K562 (cell line): ENCODE data around the gene ZNF474. TPM values are rescaled to one million over a fixed set of nuclear protein-coding genes. Genes with fewer than 3 reads are reported as not detected.

ENCODE experiments used
- BCL6 ChIP-seq: fragments of 250-450 bp; sonication (Bioruptor Pico); IDR thresholded peaks from 2 replicates; pipeline ENCODE4 v1.4.0; 2020
- CREBBP ChIP-seq: IDR thresholded peaks from one replicate; pipeline ENCODE4 v1.6.1; 2012; ENCODE audit warnings: low read depth, mild to moderate bottlenecking, control low read depth, inconsistent platforms, low read length
- CREM ChIP-seq: IDR thresholded peaks from 2 replicates; pipeline ENCODE4 v1.6.1; 2014; ENCODE audit warnings: antibody characterized with exemption, low read depth
- ETV5 ChIP-seq: sonication (generic); formaldehyde crosslinking; IDR thresholded peaks from 2 replicates; pipeline ENCODE4 v1.4.0; 2020; ENCODE audit warnings: low read depth, mild to moderate bottlenecking, missing genetic modification reagents
- KDM5B ChIP-seq: fragments of 200-600 bp; sonication (generic); IDR thresholded peaks from 2 replicates; pipeline ENCODE4 v1.6.1; 2012; ENCODE audit warnings: low read depth, mild to moderate bottlenecking, moderate library complexity, low read length, control low read depth, inconsistent platforms; ENCODE audit not compliant: insufficient replicate concordance
- NCOA4 ChIP-seq: fragments of 450-650 bp; IDR thresholded peaks from 2 replicates; pipeline ENCODE4 v1.6.1; 2018; ENCODE audit warnings: mild to moderate bottlenecking; ENCODE audit not compliant: partially characterized antibody
- NR2C1 ChIP-seq, 2 experiments: fragments of 450-650 bp; IDR thresholded peaks; 2 replicates each; pipeline ENCODE4 v1.6.1; 2017; ENCODE audit warnings: mild to moderate bottlenecking in 2 of 2, antibody characterized with exemption in 1 of 2, inconsistent platforms in 1 of 2, missing compliant biosample characterization in 1 of 2, missing genetic modification characterization in 1 of 2
- PCBP1 ChIP-seq: fragments of 200-400 bp; formaldehyde crosslinking; IDR thresholded peaks from 2 replicates; pipeline ENCODE4 v1.6.1; 2018; ENCODE audit warnings: mild to moderate bottlenecking, low read depth, low read length; ENCODE audit not compliant: poor library complexity, severe bottlenecking
- RUNX1 ChIP-seq: sonication (generic); IDR thresholded peaks from 2 replicates; pipeline ENCODE4 v1.6.1; 2016; ENCODE audit warnings: antibody characterized with exemption, low read depth
- SMARCB1 ChIP-seq: IDR thresholded peaks from 2 replicates; pipeline ENCODE4 v1.6.1; 2011; ENCODE audit warnings: improper control_type of control experiment, low read depth; ENCODE audit not compliant: insufficient read length
- SP1 ChIP-seq: sonication (generic); formaldehyde crosslinking; IDR thresholded peaks from 2 replicates; pipeline ENCODE4 v1.8.1; 2022; ENCODE audit warnings: mild to moderate bottlenecking, missing genetic modification reagents
- TCF7 ChIP-seq: sonication (generic); IDR thresholded peaks from 2 replicates; pipeline ENCODE4 v1.6.1; 2016; ENCODE audit warnings: antibody characterized with exemption, borderline replicate concordance
- ZBTB49 ChIP-seq: sonication (generic); formaldehyde crosslinking; IDR thresholded peaks from 2 replicates; pipeline ENCODE4 v1.8.0; 2022; ENCODE audit warnings: missing genetic modification reagents, mild to moderate bottlenecking, borderline replicate concordance
- ZNF668 ChIP-seq: fragments of 250-450 bp; sonication (Bioruptor Pico); IDR thresholded peaks from 2 replicates; pipeline ENCODE4 v1.8.0; 2022; ENCODE audit warnings: mild to moderate bottlenecking, inconsistent platforms
- ZNF830 ChIP-seq: fragments of 250-450 bp; sonication (Bioruptor Pico); IDR thresholded peaks from 2 replicates; pipeline ENCODE4 v1.5.0; 2021; ENCODE audit warnings: mild to moderate bottlenecking
- polyA plus RNA-seq, 8 experiments: library from polyadenylated mRNA; depleted of rRNA in 4 of 8; stranded (reverse) in 5 of 8; unstranded in 3 of 8; fragments of >200 nt; fragmentation: Nextera tagmentation in 2 of 8; fragmentation: Illumina TruSeq in 1 of 8; extraction: Ambion mirVana in 2 of 8; extraction: Trizol in 1 of 8; gene quantifications; 2 replicates each; pipeline versions ENCODE4 v1.2.1 to v1.2.3, GENCODE V29; 2011 to 2014; ENCODE audit warnings: inconsistent platforms in 1 of 8, missing spikeins in 1 of 8
- total RNA-seq, 7 experiments: library from RNA; depleted of rRNA in 6 of 7; stranded (reverse); fragments of >200 nt in 6 of 7; fragmentation: Illumina TruSeq in 2 of 7; extraction: Trizol in 2 of 7; gene quantifications; 2 replicates each; pipeline versions ENCODE4 v1.2.1 to v1.2.3, GENCODE V29; 2011 to 2021; ENCODE audit warnings: low replicate concordance in 1 of 7
- TF ChIP-seq, protein P1 (sequence below), 2 experiments: fragments of 450-650 bp in 1 of 2; sonication (generic) in 1 of 2; formaldehyde crosslinking in 1 of 2; IDR thresholded peaks; 2 replicates each; pipeline versions ENCODE4 v1.7.1 to v1.9.0; 2016 to 2022; ENCODE audit warnings: inconsistent platforms in 1 of 2, mild to moderate bottlenecking in 1 of 2, missing genetic modification reagents in 1 of 2

ZNF474 gene
- total and polyA plus RNA-seq, 9 of the 15 experiments (the other 6 are each of a cell fraction or from before 2014, with no cell fraction given), result 0.16 to 0.62 (median 0.39) TPM

DNA sequence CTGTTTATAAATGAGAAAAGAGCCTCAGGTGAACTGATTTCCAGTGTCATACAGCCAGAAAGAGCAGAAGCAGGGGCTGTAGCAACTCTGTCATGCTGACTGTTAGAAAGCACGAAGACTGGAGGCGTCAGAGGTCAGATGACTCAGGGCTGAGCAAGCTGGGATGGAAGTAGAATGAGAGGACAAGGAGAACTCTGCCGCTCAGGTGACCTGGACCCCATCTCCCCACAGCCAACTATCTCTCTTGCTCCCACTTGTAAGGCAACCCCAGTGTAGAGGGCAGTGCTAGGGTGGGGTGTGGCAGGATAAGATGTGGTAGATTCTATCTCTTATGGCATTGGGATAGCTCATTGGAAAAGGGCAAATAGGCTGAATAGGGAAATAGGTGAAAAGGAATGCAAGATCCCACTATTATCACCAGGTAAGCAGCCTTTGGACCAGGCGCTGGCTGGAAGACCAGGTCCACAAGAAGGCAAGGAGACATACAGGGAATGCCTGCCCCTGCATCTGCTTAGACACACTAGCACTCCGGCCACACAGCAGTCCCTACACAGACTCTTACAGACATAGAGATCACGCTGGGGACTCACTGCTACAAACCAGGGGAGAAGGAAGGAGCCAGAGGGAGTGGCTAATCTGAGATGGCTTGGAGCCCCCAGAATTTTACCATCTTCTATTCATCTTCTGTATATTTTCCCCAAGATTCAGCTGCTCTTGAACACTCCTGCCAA lies 30.1 kb upstream of the ZNF474 start (continued):
- no peak for TF ChIP-seq RUNX1
- TF ChIP-seq ZBTB49 (CRISPR knock-in tag), result no peak
- TF ChIP-seq NCOA4, result no peak
- TF ChIP-seq ZNF830 (CRISPR knock-in tag), result no peak
- TF ChIP-seq PCBP1, result no peak
- TF ChIP-seq, protein P1, sequence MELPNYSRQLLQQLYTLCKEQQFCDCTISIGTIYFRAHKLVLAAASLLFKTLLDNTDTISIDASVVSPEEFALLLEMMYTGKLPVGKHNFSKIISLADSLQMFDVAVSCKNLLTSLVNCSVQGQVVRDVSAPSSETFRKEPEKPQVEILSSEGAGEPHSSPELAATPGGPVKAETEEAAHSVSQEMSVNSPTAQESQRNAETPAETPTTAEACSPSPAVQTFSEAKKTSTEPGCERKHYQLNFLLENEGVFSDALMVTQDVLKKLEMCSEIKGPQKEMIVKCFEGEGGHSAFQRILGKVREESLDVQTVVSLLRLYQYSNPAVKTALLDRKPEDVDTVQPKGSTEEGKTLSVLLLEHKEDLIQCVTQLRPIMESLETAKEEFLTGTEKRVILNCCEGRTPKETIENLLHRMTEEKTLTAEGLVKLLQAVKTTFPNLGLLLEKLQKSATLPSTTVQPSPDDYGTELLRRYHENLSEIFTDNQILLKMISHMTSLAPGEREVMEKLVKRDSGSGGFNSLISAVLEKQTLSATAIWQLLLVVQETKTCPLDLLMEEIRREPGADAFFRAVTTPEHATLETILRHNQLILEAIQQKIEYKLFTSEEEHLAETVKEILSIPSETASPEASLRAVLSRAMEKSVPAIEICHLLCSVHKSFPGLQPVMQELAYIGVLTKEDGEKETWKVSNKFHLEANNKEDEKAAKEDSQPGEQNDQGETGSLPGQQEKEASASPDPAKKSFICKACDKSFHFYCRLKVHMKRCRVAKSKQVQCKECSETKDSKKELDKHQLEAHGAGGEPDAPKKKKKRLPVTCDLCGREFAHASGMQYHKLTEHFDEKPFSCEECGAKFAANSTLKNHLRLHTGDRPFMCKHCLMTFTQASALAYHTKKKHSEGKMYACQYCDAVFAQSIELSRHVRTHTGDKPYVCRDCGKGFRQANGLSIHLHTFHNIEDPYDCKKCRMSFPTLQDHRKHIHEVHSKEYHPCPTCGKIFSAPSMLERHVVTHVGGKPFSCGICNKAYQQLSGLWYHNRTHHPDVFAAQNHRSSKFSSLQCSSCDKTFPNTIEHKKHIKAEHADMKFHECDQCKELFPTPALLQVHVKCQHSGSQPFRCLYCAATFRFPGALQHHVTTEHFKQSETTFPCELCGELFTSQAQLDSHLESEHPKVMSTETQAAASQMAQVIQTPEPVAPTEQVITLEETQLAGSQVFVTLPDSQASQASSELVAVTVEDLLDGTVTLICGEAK (IDR thresholded peaks at IDR 0.05), result no peak
- TF ChIP-seq, protein P1 (CRISPR knock-in tag; IDR thresholded peaks at IDR 0.05), result no peak
- no peak for TF ChIP-seq ZNF668 (CRISPR knock-in tag)
- TF ChIP-seq SMARCB1, result no peak
- TF ChIP-seq ETV5 (CRISPR knock-in tag), result 0 out of 2 replicates have a peak, but pooled peaks have one; percentile 28
- TF ChIP-seq BCL6 (CRISPR knock-in tag), result no peak
- TF ChIP-seq SP1 (CRISPR knock-in tag), result no peak
- TF ChIP-seq TCF7, result no peak
- TF ChIP-seq KDM5B, result no peak
- peak; percentile 66; the same call in 1 of the 2 replicates for TF ChIP-seq CREM
- TF ChIP-seq NR2C1 (IDR thresholded peaks at IDR 0.05), result peak; percentile 47; the same call in 1 of the 2 replicates
- peak; percentile 56; the same call in 1 of the 2 replicates for TF ChIP-seq NR2C1 (tag; IDR thresholded peaks at IDR 0.05)
- TF ChIP-seq CREBBP, result no peak
